A549 (cell line): Measurements from ENCODE around the gene PRPS1. TPM values are rescaled to one million over a fixed set of nuclear protein-coding genes. Genes with fewer than 3 reads are reported as not detected.

Source experiments
- ATAC-seq, 2 experiments: fragments of 200-7000 bp in 1 of 2; fragments of >200 bp in 1 of 2; cut with Nextera tagmentation in 1 of 2; cut with Tn5 transposase in 1 of 2; 3 replicates each; pipeline versions ENCODE4 v1.8.0 to v1.9.1; 2018 to 2020; ENCODE audit warnings: mild to moderate bottlenecking in 1 of 2, moderate library complexity in 1 of 2
- CTCF ChIA-PET: fragments of 300-600 bp; sonication (Branson Sonifier 250); formaldehyde crosslinking; extraction: SDS; loops from one replicate; lab custom pipeline; 2021; ENCODE audit warnings: antibody characterized with exemption, inconsistent platforms; lab: Yijun Ruan, JAX
- POLR2A ChIA-PET: fragments of 350-600 bp; formaldehyde crosslinking; extraction: SDS; loops from one replicate; lab custom pipeline; 2021; ENCODE audit warnings: antibody characterized with exemption, inconsistent platforms; lab: Yijun Ruan, JAX
- DNase-seq, 2 experiments: peaks; one replicate each; pipeline versions ENCODE4 v3.0.0 to v3.0.0-alpha.2; 2011 to 2016; ENCODE audit warnings: low read depth in 1 of 2, low spot score in 1 of 2
- FAIRE-seq: peaks from 2 replicates; lab custom pipeline; 2011; peaks lifted over from hg19 to GRCh38; lab: Jason Lieb, UNC
- H3K27ac ChIP-seq, 2 experiments: fragments of >200 bp; sonication (Bioruptor Twin); formaldehyde crosslinking; 3 replicates each; pipeline ENCODE4 v1.5.1; 2016 to 2017
- H3K4me1 ChIP-seq: fragments of >200 bp; sonication (Bioruptor Twin); formaldehyde crosslinking; 3 replicates; pipeline ENCODE4 v1.6.1; 2016
- H3K4me2 ChIP-seq: fragments of >200 bp; sonication (Bioruptor Twin); formaldehyde crosslinking; 3 replicates; pipeline ENCODE4 v1.6.1; 2016
- H3K4me3 ChIP-seq: fragments of >200 bp; sonication (Bioruptor Twin); formaldehyde crosslinking; 3 replicates; pipeline ENCODE4 v1.5.1; 2016
- H3K9me3 ChIP-seq: fragments of >200 bp; sonication (Bioruptor Twin); formaldehyde crosslinking; 3 replicates; pipeline ENCODE4 v1.6.1; 2016
- ATOH8 ChIP-seq: fragments of 250-450 bp; sonication (Bioruptor Pico); IDR thresholded peaks from 2 replicates; pipeline ENCODE4 v1.5.0; 2020; ENCODE audit warnings: low read depth, mild to moderate bottlenecking, moderate library complexity
- BHLHE40 ChIP-seq: IDR thresholded peaks from 2 replicates; pipeline ENCODE4 v1.6.1; 2012; ENCODE audit warnings: low read depth, low read length, inconsistent platforms
- CEBPB ChIP-seq, 2 experiments: fragments of >200 bp in 1 of 2; sonication (Bioruptor Twin) in 1 of 2; formaldehyde crosslinking in 1 of 2; IDR thresholded peaks; 2 replicates each; pipeline ENCODE4 v1.6.1; 2012 to 2016
- CHD4 ChIP-seq: fragments of 200-600 bp; sonication (generic); IDR thresholded peaks from 2 replicates; pipeline ENCODE4 v1.6.1; 2016; ENCODE audit warnings: antibody characterized with exemption, mild to moderate bottlenecking, borderline replicate concordance
- CTCF ChIP-seq: fragments of >200 bp; sonication (Bioruptor Twin); formaldehyde crosslinking; IDR thresholded peaks from 3 replicates; pipeline ENCODE4 v1.5.1; 2016
- E2F6 ChIP-seq: IDR thresholded peaks from 2 replicates; pipeline ENCODE4 v1.6.1; 2012; ENCODE audit warnings: low read depth, borderline replicate concordance
- EHF ChIP-seq: fragments of 250-450 bp; sonication (Bioruptor Pico); IDR thresholded peaks from 2 replicates; pipeline ENCODE4 v1.5.0; 2020; ENCODE audit warnings: mild to moderate bottlenecking
- EHMT2 ChIP-seq: fragments of 200-600 bp; sonication (generic); IDR thresholded peaks from 2 replicates; pipeline ENCODE4 v1.6.1; 2016; ENCODE audit warnings: antibody characterized with exemption, low read depth, mild to moderate bottlenecking, moderate library complexity
- EP300 ChIP-seq, 2 experiments: fragments of >200 bp; sonication (Bioruptor Twin); formaldehyde crosslinking; IDR thresholded peaks; 2 replicates in 1 of 2; 3 replicates in 1 of 2; pipeline ENCODE4 v1.6.1; 2016 to 2017
- FOSL2 ChIP-seq, 2 experiments: fragments of 450-650 bp in 1 of 2; fragments of >200 bp in 1 of 2; sonication (Bioruptor Twin) in 1 of 2; formaldehyde crosslinking; IDR thresholded peaks; 2 replicates each; pipeline versions ENCODE4 v1.5.0 to v1.6.1; 2016 to 2020; ENCODE audit warnings: mild to moderate bottlenecking in 1 of 2, moderate library complexity in 1 of 2
- FOXS1 ChIP-seq: fragments of 250-450 bp; sonication (Bioruptor Pico); IDR thresholded peaks from 2 replicates; pipeline ENCODE4 v1.5.0; 2020; ENCODE audit warnings: mild to moderate bottlenecking, moderate library complexity
- GATA3 ChIP-seq: IDR thresholded peaks from 2 replicates; pipeline ENCODE4 v1.6.1; 2012; ENCODE audit warnings: borderline replicate concordance
- HDAC2 ChIP-seq: fragments of 200-600 bp; sonication (generic); IDR thresholded peaks from 2 replicates; pipeline ENCODE4 v1.6.1; 2016
- HMGXB4 ChIP-seq: fragments of 250-450 bp; sonication (Bioruptor Pico); IDR thresholded peaks from 2 replicates; pipeline ENCODE4 v1.5.0; 2021; ENCODE audit warnings: mild to moderate bottlenecking, moderate library complexity, borderline replicate concordance
- HOXA7 ChIP-seq: fragments of 250-450 bp; sonication (Bioruptor Pico); IDR thresholded peaks from 2 replicates; pipeline ENCODE4 v1.5.0; 2020; ENCODE audit warnings: mild to moderate bottlenecking, moderate library complexity
- JUN ChIP-seq, 2 experiments: fragments of >200 bp; sonication (Bioruptor Twin); formaldehyde crosslinking; IDR thresholded peaks; 2 replicates in 1 of 2; 3 replicates in 1 of 2; pipeline ENCODE4 v1.6.1; 2016 to 2017
- KDM1A ChIP-seq: fragments of 200-600 bp; sonication (generic); IDR thresholded peaks from 2 replicates; pipeline ENCODE4 v1.6.1; 2016; ENCODE audit warnings: low read depth, mild to moderate bottlenecking
- MAX ChIP-seq: IDR thresholded peaks from 2 replicates; pipeline ENCODE4 v1.6.1; 2012
- NFE2L2 ChIP-seq: fragments of 150-350 bp; conservative IDR thresholded peaks from 2 replicates; pipeline ENCODE4 v1.6.1; 2014; ENCODE audit warnings: low read length
- NPAS2 ChIP-seq: fragments of 250-450 bp; sonication (Bioruptor Pico); IDR thresholded peaks from 2 replicates; pipeline ENCODE4 v1.8.0; 2022; ENCODE audit warnings: mild to moderate bottlenecking, moderate library complexity, borderline replicate concordance
- RARB ChIP-seq: fragments of 250-450 bp; sonication (Bioruptor Pico); IDR thresholded peaks from 2 replicates; pipeline ENCODE4 v1.8.0; 2021; ENCODE audit warnings: mild to moderate bottlenecking, moderate library complexity
- RFX5 ChIP-seq: fragments of 450-650 bp; IDR thresholded peaks from 2 replicates; pipeline ENCODE4 v1.7.1; 2014; ENCODE audit warnings: antibody characterized with exemption, mild to moderate bottlenecking, moderate library complexity
- TP53 ChIP-seq: fragments of 250-450 bp; sonication (Bioruptor Pico); IDR thresholded peaks from 2 replicates; pipeline ENCODE4 v1.5.0; 2021; ENCODE audit warnings: mild to moderate bottlenecking, moderate library complexity
- USF2 ChIP-seq: fragments of 450-650 bp; IDR thresholded peaks from 2 replicates; pipeline ENCODE4 v1.6.1; 2014; ENCODE audit warnings: antibody characterized with exemption
- ZC3H11A ChIP-seq: fragments of 450-650 bp; IDR thresholded peaks from 2 replicates; pipeline ENCODE4 v1.6.1; 2014; ENCODE audit warnings: antibody characterized with exemption, mild to moderate bottlenecking
- ZNF302 ChIP-seq: fragments of 250-450 bp; sonication (Bioruptor Pico); IDR thresholded peaks from 2 replicates; pipeline ENCODE4 v1.9.0; 2021; ENCODE audit warnings: inconsistent platforms, mild to moderate bottlenecking, moderate library complexity
- WGBS: methylation state at CpG from one replicate; pipeline ENCODE4 v1.1.6; 2017; ENCODE audit errors: missing lambda C conversion rate; 5-methylcytosine and 5-hydroxymethylcytosine counted together
- polyA plus RNA-seq, 4 experiments: library from polyadenylated mRNA; depleted of rRNA in 3 of 4; stranded (reverse); fragments of >200 nt; fragmentation: RNase III in 1 of 4; extraction: RNeasy Plus Mini Kit Qiagen cat#74134 plus additional on column Dnase treatment in 1 of 4; gene quantifications; 2 replicates in 3 of 4; 3 replicates in 1 of 4; pipeline ENCODE4 v1.2.3, GENCODE V29; 2011 to 2017

The PRPS1 gene
- polyA plus RNA-seq, 2 of the 4 experiments (the other 2 are of a cell fraction): 121 to 140 TPM

GRCh38 chrX:107656978-107657377 is 28.7 kb downstream of the PRPS1 start:
- Histone ChIP-seq H3K4me2 (no peak overlapping the region), H3K4me3 (no peak overlapping the region), H3K4me1 (peaks cover 12% of the 10 kb centered on the region; the same call in 2 of the 3 replicates), H3K9me3 (no peaks in the 10 kb centered on the region), H3K27ac (no peak overlapping the region)
- ChIA-PET CTCF (interaction anchor here (1.3 to 16.6 kb wide), 6 partner anchors 15 to 237 kb away, joined by 5 to 236 read pairs (median 32); partner anchors contain the start of genes NCBP2L and TSC22D3), POLR2A (no interaction called here)
- ATAC-seq (no peak), DNase-seq (no peak), FAIRE-seq (no peak)
- 82% methylated on average over 4 of the region's 5 CpGs for WGBS
- TF ChIP-seq CHD4 (no peak), BHLHE40 (no peak), USF2 (no peak), FOXS1 (CRISPR knock-in tag) (no peak)

GRCh38 chrX:107658660-107659059 is 30.4 kb downstream of the PRPS1 start:
- POLR2A ChIA-PET: interaction anchor here (1.7 kb wide), 1 partner anchor 119 kb away, joined by 5 read pairs; the partner anchor contains the start of gene NCBP2L
- DNase-seq (no peak), ATAC-seq (no peak), FAIRE-seq (no peak)
- Histone ChIP-seq H3K4me3 (no peak overlapping the region), H3K9me3 (no peaks in the 10 kb centered on the region), H3K4me2 (no peak overlapping the region), H3K4me1 (peaks cover 12% of the 10 kb centered on the region; the same call in 2 of the 3 replicates)
- CTCF ChIA-PET: interaction anchor here (1.2 to 16.6 kb wide), 8 partner anchors 8 to 208 kb away, joined by 3 to 236 read pairs (median 10); partner anchors contain the start of genes NCBP2L and TSC22D3
- no peak for TF ChIP-seq RARB (CRISPR knock-in tag)
- no peak for TF ChIP-seq HOXA7 (CRISPR knock-in tag)
- no peak for TF ChIP-seq EP300 (IDR thresholded peaks at IDR 0.05)
- TF ChIP-seq BHLHE40: no peak
- no peak for TF ChIP-seq CHD4
- TF ChIP-seq KDM1A: no peak
- no peak for TF ChIP-seq CEBPB (IDR thresholded peaks at IDR 0.05)
- TF ChIP-seq MAX: no peak
- no peak for TF ChIP-seq ATOH8 (CRISPR knock-in tag)
- TF ChIP-seq EHF (CRISPR knock-in tag): no peak
- TF ChIP-seq HDAC2: no peak
- TF ChIP-seq ZC3H11A: no peak
- no peak for TF ChIP-seq EHMT2
- no peak for TF ChIP-seq RFX5
- TF ChIP-seq CTCF: no peak
- no peak for TF ChIP-seq GATA3
- TF ChIP-seq JUN (IDR thresholded peaks at IDR 0.05): no peak
- TF ChIP-seq, all 56 proteins: peak for 0
- H3K27ac ChIP-seq: no peak overlapping the region
- 85% methylated on average over 5 of the region's 5 CpGs for WGBS

GRCh38 chrX:107659286-107659685 is 31.0 kb downstream of the PRPS1 start:
- ATAC-seq (peak in 1 of 2 experiments; percentile 12; a peak in 2 of 6 replicates), FAIRE-seq (no peak)
- no peak overlapping the region for H3K4me2 ChIP-seq
- H3K27ac ChIP-seq: no peak overlapping the region
- no peaks in the 10 kb centered on the region for H3K9me3 ChIP-seq
- no peak for TF ChIP-seq CHD4
- no peak for TF ChIP-seq NPAS2 (CRISPR knock-in tag)
- no peak for TF ChIP-seq TP53 (CRISPR knock-in tag)
- TF ChIP-seq ZNF302 (CRISPR knock-in tag): no peak
- no peak for TF ChIP-seq EHF (CRISPR knock-in tag)
- no peak for TF ChIP-seq NFE2L2
- no peak for TF ChIP-seq JUN (IDR thresholded peaks at IDR 0.05)
- no peak for TF ChIP-seq E2F6
- no peak for TF ChIP-seq RARB (CRISPR knock-in tag)
- TF ChIP-seq ATOH8 (CRISPR knock-in tag): no peak
- TF ChIP-seq HMGXB4: no peak
- TF ChIP-seq GATA3: no peak
- no peak for TF ChIP-seq FOSL2 (IDR thresholded peaks at IDR 0.05)
- no peak for TF ChIP-seq FOSL2 (CRISPR knock-in tag; IDR thresholded peaks at IDR 0.05)
- TF ChIP-seq, all 56 proteins: peak for 0
- DNase-seq: no peak
- POLR2A ChIA-PET: interaction anchor here (1.7 kb wide), 1 partner anchor 118 kb away, joined by 5 read pairs; the partner anchor contains the start of gene NCBP2L
- WGBS: 45% methylated on average over 4 of the region's 4 CpGs
- Histone ChIP-seq H3K4me3 (no peak overlapping the region), H3K4me1 (peaks cover 12% of the 10 kb centered on the region; the same call in 2 of the 3 replicates)
- CTCF ChIA-PET: interaction anchor here (0.6 to 16.6 kb wide), 30 partner anchors 9 to 243 kb away, joined by 3 to 236 read pairs (median 4); partner anchors contain the start of genes NCBP2L and TSC22D3
